Measurements from ENCODE around the gene MSX1.

DNA sequence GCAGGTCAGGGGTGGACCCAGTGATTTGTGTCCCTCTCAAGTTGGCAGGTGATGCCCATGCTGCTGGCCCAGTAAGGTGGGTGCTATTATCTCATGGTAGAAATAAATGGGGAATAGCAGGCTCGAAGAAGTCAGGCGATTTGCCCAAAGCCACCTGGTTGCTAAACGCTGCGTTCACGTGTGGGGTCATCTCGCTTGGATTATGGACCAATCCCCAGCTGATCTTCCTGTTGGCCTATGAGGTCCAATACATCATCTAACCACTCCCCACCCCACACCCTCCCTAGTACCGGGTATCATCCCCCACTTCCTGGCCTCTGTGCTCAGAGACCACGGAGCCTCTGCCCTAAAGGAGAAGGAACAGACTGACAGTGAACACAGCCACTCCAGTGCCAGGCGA, 18.3 kb upstream of the MSX1 start:
- TF ChIP-seq CTCF (IDR thresholded peaks at IDR 0.05) = no peak
- TF ChIP-seq POLR2A (IDR thresholded peaks at IDR 0.05) = no peak

Measured in lower leg skin (tissue), 3 donors.